Measurements from ENCODE around the gene TSKS.

The TSKS gene

DNA sequence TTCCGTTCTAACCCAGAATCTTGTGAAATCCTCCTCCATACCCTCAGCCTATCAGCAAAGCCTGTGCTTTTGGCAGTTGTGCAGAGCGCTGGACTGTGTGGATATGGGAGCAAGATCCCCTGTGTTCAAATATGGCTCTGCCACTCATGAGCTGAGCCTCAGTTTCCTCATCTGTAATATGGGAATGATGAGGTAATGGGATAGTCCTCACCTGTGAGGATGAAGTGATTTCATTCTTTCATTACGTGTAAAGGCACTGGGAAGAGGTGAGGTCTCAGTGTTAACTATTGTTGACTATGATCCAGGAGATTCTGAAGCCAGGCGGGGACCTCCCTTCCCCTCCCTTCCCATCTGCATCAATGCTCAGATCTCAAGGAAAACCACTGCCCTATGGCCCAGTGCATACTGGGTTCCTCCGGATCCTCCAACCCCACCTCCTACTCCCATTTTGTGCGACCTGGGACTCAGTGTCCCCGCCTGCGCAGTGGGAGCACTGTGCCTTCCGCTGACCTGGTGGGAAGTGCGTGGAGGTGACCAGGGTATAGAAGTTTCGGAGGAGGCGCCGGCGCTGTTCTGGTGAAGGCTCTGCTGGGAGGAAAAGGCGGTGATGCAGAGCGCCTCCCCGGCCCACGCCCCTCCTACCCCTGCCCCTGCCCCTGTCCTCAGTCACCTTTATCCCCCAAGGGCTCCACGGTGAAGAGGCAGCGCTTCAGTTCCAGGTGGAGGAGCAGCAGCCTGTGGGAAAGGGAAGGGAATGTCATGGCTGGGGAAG, 45.0 kb upstream of the TSKS start:
- Histone ChIP-seq H3K4ac (ENCODE audit: low read length) (no peak overlapping the region), H3K9me3 (replicated peaks in 1 of 2; ENCODE audit: control insufficient read depth in 2 of 2, insufficient read depth in 1 of 2, low read depth in 1 of 2, low read length in 2 of 2) (peaks cover 0 to 2% of the 10 kb centered on the region in 2 donors), H3K27ac (replicated peaks; ENCODE audit: low read length) (no peak overlapping the region), H3K14ac (ENCODE audit: low read length) (peak overlapping the region; percentile 75), H4K91ac (ENCODE audit: low read depth, low read length, poor library complexity) (no peak overlapping the region), H3K9ac (ENCODE audit: low read depth, low read length, poor library complexity) (peak overlapping the region; percentile 82), H3K4me1 (ENCODE audit: control insufficient read depth in 2 of 2, insufficient read depth in 1 of 2, low read depth in 1 of 2, low read length in 2 of 2) (peaks cover 4 to 19% of the 10 kb centered on the region in 2 donors), H2BK120ac (ENCODE audit: low read depth, low read length) (no peak overlapping the region), H2AFZ (ENCODE audit: low read length) (no peak overlapping the region), H3K4me2 (ENCODE audit: insufficient read depth, low read length, poor library complexity, severe bottlenecking) (no peak overlapping the region), H3K23ac (ENCODE audit: low read depth, low read length, poor library complexity) (peak overlapping the region; percentile 27), H3K27me3 (ENCODE audit: control insufficient read depth in 3 of 3, insufficient read depth in 3 of 3, low read depth in 1 of 3, low read length in 3 of 3) (no peaks in the 10 kb centered on the region), H3K18ac (ENCODE audit: low read length) (peak overlapping the region; percentile 86), H2AK5ac (ENCODE audit: low read depth, low read length) (no peak overlapping the region), H4K8ac (ENCODE audit: low read depth, low read length) (no peak overlapping the region), H2BK5ac (ENCODE audit: low read length) (no peak overlapping the region), H3K4me3 (ENCODE audit: low read length in 2 of 2) (peak overlapping the region in 1 of 2 donors; percentile 34), H3K36me3 (replicated peaks in 1 of 2; ENCODE audit: control insufficient read depth in 2 of 2, insufficient read depth in 2 of 2, low read length in 2 of 2) (peaks cover 19 to 53% of the 10 kb centered on the region in 2 donors), H2BK15ac (ENCODE audit: low read length) (no peak overlapping the region), H3K79me1 (ENCODE audit: low read depth, low read length) (peaks cover 3% of the 10 kb centered on the region), H2BK12ac (ENCODE audit: low read length) (no peak overlapping the region)
- no CpG with 5 or more reads among the region's 20 CpGs for WGBS, 2 donors (ENCODE audit: extremely low coverage in 2 of 2, insufficient read length in 2 of 2, insufficient replicate concordance in 1 of 2)
- no peak for DNase-seq (ENCODE audit: low spot score)

DNA sequence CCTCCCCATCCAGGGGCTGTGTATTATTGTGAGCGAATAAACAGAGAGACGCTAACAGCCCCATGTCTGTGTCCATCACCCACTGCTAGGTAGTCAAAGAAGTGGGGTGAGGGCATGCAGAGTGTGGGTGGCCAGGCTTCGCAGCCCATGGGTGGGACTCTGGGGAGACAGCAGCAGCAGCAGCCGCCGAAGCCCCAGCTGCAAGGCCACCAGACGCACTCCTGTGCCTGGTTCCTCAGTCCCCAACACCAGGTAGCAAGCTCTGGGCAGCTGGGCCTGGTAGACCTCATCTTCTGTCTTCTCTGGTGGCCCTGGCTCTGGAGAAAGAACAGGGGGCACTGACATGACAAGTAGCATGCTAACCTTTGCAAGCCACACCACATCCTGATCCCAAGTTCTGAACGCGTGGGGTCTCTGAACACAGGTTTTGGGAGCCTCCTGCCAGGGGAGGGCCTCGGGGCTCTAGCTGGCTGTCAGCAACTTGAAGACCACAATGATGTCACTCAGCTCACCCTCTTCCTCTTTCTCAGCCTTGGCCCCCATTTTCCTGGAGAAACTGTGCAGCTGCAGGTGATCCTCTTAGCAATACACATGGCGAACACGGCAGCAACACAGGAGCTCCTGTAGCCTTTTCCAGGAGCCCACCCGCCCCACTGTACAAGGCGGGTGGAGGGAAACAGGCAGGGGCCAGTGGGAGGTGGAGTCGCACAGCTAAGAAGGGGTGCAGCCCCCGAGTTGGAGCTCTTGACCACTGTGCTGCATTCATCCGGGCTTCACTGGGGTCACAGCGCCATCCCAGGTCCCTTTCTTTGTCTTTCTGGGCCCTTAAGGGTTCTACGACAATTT, 44.2 kb upstream of the TSKS start:
- Histone ChIP-seq H3K4me1 (ENCODE audit: control insufficient read depth in 2 of 2, insufficient read depth in 1 of 2, low read depth in 1 of 2, low read length in 2 of 2) (peaks cover under 1 to 18% of the 10 kb centered on the region in 2 donors), H3K9ac (ENCODE audit: low read depth, low read length, poor library complexity) (no peak overlapping the region), H3K9me3 (replicated peaks in 1 of 2; ENCODE audit: control insufficient read depth in 2 of 2, insufficient read depth in 1 of 2, low read depth in 1 of 2, low read length in 2 of 2) (no peaks in the 10 kb centered on the region), H4K91ac (ENCODE audit: low read depth, low read length, poor library complexity) (no peak overlapping the region), H3K79me1 (ENCODE audit: low read depth, low read length) (peaks cover 5% of the 10 kb centered on the region), H3K27ac (replicated peaks; ENCODE audit: low read length) (no peak overlapping the region), H3K36me3 (replicated peaks in 1 of 2; ENCODE audit: control insufficient read depth in 2 of 2, insufficient read depth in 2 of 2, low read length in 2 of 2) (peaks cover 23 to 60% of the 10 kb centered on the region in 2 donors), H2AFZ (ENCODE audit: low read length) (no peak overlapping the region), H3K18ac (ENCODE audit: low read length) (no peak overlapping the region), H3K27me3 (ENCODE audit: control insufficient read depth in 3 of 3, insufficient read depth in 3 of 3, low read depth in 1 of 3, low read length in 3 of 3) (no peaks in the 10 kb centered on the region), H3K23ac (ENCODE audit: low read depth, low read length, poor library complexity) (no peak overlapping the region), H2BK5ac (ENCODE audit: low read length) (no peak overlapping the region), H3K4me2 (ENCODE audit: insufficient read depth, low read length, poor library complexity, severe bottlenecking) (no peak overlapping the region), H3K4me3 (ENCODE audit: low read length in 2 of 2) (no peak overlapping the region), H2AK5ac (ENCODE audit: low read depth, low read length) (peak overlapping the region; percentile 71), H3K4ac (ENCODE audit: low read length) (no peak overlapping the region), H3K14ac (ENCODE audit: low read length) (no peak overlapping the region), H2BK120ac (ENCODE audit: low read depth, low read length) (no peak overlapping the region), H4K8ac (ENCODE audit: low read depth, low read length) (no peak overlapping the region), H2BK12ac (ENCODE audit: low read length) (no peak overlapping the region), H2BK15ac (ENCODE audit: low read length) (no peak overlapping the region)
- DNase-seq (ENCODE audit: low spot score): no peak
- no CpG with 5 or more reads among the region's 18 CpGs for WGBS, 2 donors (ENCODE audit: extremely low coverage in 2 of 2, insufficient read length in 2 of 2, insufficient replicate concordance in 1 of 2)

DNA sequence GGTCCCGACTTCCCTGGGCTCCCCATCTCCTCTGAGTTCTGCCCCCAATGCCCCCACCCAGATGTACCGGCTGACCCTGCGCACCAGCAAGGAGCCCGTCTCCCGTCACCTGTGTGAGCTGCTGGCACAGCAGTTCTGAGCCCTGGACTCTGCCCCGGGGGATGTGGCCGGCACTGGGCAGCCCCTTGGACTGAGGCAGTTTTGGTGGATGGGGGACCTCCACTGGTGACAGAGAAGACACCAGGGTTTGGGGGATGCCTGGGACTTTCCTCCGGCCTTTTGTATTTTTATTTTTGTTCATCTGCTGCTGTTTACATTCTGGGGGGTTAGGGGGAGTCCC, 43.5 kb upstream of the TSKS start:
- no CpG with 5 or more reads among the region's 8 CpGs for WGBS, 2 donors (ENCODE audit: extremely low coverage in 2 of 2, insufficient read length in 2 of 2, insufficient replicate concordance in 1 of 2)
- Histone ChIP-seq H2AFZ (ENCODE audit: low read length) (no peak overlapping the region), H3K4ac (ENCODE audit: low read length) (no peak overlapping the region), H3K27ac (replicated peaks; ENCODE audit: low read length) (no peak overlapping the region), H2AK5ac (ENCODE audit: low read depth, low read length) (no peak overlapping the region), H3K9ac (ENCODE audit: low read depth, low read length, poor library complexity) (no peak overlapping the region), H3K14ac (ENCODE audit: low read length) (no peak overlapping the region), H4K8ac (ENCODE audit: low read depth, low read length) (no peak overlapping the region), H3K4me3 (ENCODE audit: low read length in 2 of 2) (no peak overlapping the region), H3K27me3 (ENCODE audit: control insufficient read depth in 3 of 3, insufficient read depth in 3 of 3, low read depth in 1 of 3, low read length in 3 of 3) (no peaks in the 10 kb centered on the region), H3K36me3 (replicated peaks in 1 of 2; ENCODE audit: control insufficient read depth in 2 of 2, insufficient read depth in 2 of 2, low read length in 2 of 2) (peaks cover 21 to 64% of the 10 kb centered on the region in 2 donors), H2BK5ac (ENCODE audit: low read length) (no peak overlapping the region), H3K18ac (ENCODE audit: low read length) (no peak overlapping the region), H2BK120ac (ENCODE audit: low read depth, low read length) (no peak overlapping the region), H2BK12ac (ENCODE audit: low read length) (no peak overlapping the region), H3K9me3 (replicated peaks in 1 of 2; ENCODE audit: control insufficient read depth in 2 of 2, insufficient read depth in 1 of 2, low read depth in 1 of 2, low read length in 2 of 2) (no peaks in the 10 kb centered on the region), H3K79me1 (ENCODE audit: low read depth, low read length) (peaks cover 7% of the 10 kb centered on the region), H2BK15ac (ENCODE audit: low read length) (no peak overlapping the region), H3K4me1 (ENCODE audit: control insufficient read depth in 2 of 2, insufficient read depth in 1 of 2, low read depth in 1 of 2, low read length in 2 of 2) (peaks cover 0 to 16% of the 10 kb centered on the region in 2 donors), H4K91ac (ENCODE audit: low read depth, low read length, poor library complexity) (no peak overlapping the region), H3K23ac (ENCODE audit: low read depth, low read length, poor library complexity) (no peak overlapping the region), H3K4me2 (ENCODE audit: insufficient read depth, low read length, poor library complexity, severe bottlenecking) (no peak overlapping the region)
- no peak for DNase-seq (ENCODE audit: low spot score)
